Mesothelial cell of epicardium (in vitro differentiated cells): ENCODE data around the gene GLDC. TPM values are rescaled to one million over a fixed set of nuclear protein-coding genes. Genes with fewer than 3 reads are reported as not detected.

ENCODE experiments used
- DNase-seq, 2 experiments: peaks; one replicate each; pipeline ENCODE4 v3.0.0; 2021; ENCODE audit warnings: low spot score in 2 of 2; ENCODE audit not compliant: unreplicated experiment in 2 of 2
- H3K27ac Mint-ChIP-seq: 2 replicates; pipeline ENCODE4 v1.8.0; 2021; ENCODE audit warnings: mixed read lengths
- H3K27me3 Mint-ChIP-seq: 2 replicates; pipeline ENCODE4 v1.8.0; 2021; ENCODE audit warnings: low read depth, mixed read lengths
- H3K36me3 Mint-ChIP-seq: 2 replicates; pipeline ENCODE4 v1.8.0; 2021; ENCODE audit warnings: mixed read lengths
- H3K4me1 Mint-ChIP-seq: 2 replicates; pipeline ENCODE4 v1.8.0; 2021; ENCODE audit warnings: mixed read lengths
- H3K4me3 Mint-ChIP-seq: 2 replicates; pipeline ENCODE4 v1.8.0; 2021; ENCODE audit warnings: mild to moderate bottlenecking, moderate library complexity, mixed read lengths
- H3K9me3 Mint-ChIP-seq: 2 replicates; pipeline ENCODE4 v1.8.0; 2021; ENCODE audit warnings: mixed read lengths
- CTCF ChIP-seq: fragments of 200-600 bp; sonication (generic); IDR thresholded peaks from one replicate; pipeline ENCODE4 v1.5.0; 2021; ENCODE audit warnings: antibody characterized with exemption; ENCODE audit not compliant: unreplicated experiment
- total RNA-seq: library from RNA; stranded (reverse); gene quantifications from 3 replicates; pipeline ENCODE4 v1.2.1, GENCODE V29; 2021

Gene GLDC
- total RNA-seq, 1 donor from 2014 or later, result 2.0 TPM

GRCh38 chr9:6565312-6565711 is 80.2 kb downstream of the GLDC start:
- no peaks in the 10 kb centered on the region for H3K27me3 Mint-ChIP-seq
- H3K36me3 Mint-ChIP-seq, result no peaks in the 10 kb centered on the region
- H3K9me3 Mint-ChIP-seq, result no peaks in the 10 kb centered on the region
- DNase-seq, result no peak
- H3K4me1 Mint-ChIP-seq, result no peaks in the 10 kb centered on the region
- TF ChIP-seq CTCF, result no peak
- H3K27ac Mint-ChIP-seq, result no peak overlapping the region
- no peak overlapping the region for H3K4me3 Mint-ChIP-seq

GRCh38 chr9:6564868-6565267 is 80.7 kb downstream of the GLDC start:
- Mint-ChIP-seq H3K9me3 (no peaks in the 10 kb centered on the region), H3K27me3 (no peaks in the 10 kb centered on the region), H3K4me3 (no peak overlapping the region), H3K27ac (no peak overlapping the region), H3K4me1 (no peaks in the 10 kb centered on the region), H3K36me3 (no peaks in the 10 kb centered on the region)
- TF ChIP-seq CTCF, result no peak
- no peak for DNase-seq

GRCh38 chr9:6564360-6564759 is 81.2 kb downstream of the GLDC start:
- H3K9me3 Mint-ChIP-seq, result no peaks in the 10 kb centered on the region
- no peaks in the 10 kb centered on the region for H3K4me1 Mint-ChIP-seq
- DNase-seq, result no peak
- no peaks in the 10 kb centered on the region for H3K27me3 Mint-ChIP-seq
- no peak overlapping the region for H3K4me3 Mint-ChIP-seq
- H3K36me3 Mint-ChIP-seq, result no peaks in the 10 kb centered on the region
- no peak overlapping the region for H3K27ac Mint-ChIP-seq
- no peak for TF ChIP-seq CTCF

GRCh38 chr9:6562871-6563430 is 82.6 kb downstream of the GLDC start:
- no peak overlapping the region for H3K4me3 Mint-ChIP-seq
- TF ChIP-seq CTCF, result no peak
- no peaks in the 10 kb centered on the region for H3K9me3 Mint-ChIP-seq
- H3K4me1 Mint-ChIP-seq, result no peaks in the 10 kb centered on the region
- H3K27ac Mint-ChIP-seq, result no peak overlapping the region
- H3K36me3 Mint-ChIP-seq, result no peaks in the 10 kb centered on the region
- no peaks in the 10 kb centered on the region for H3K27me3 Mint-ChIP-seq
- DNase-seq, result no peak

GRCh38 chr9:6562201-6562600 is 83.3 kb downstream of the GLDC start:
- TF ChIP-seq CTCF, result no peak
- H3K27ac Mint-ChIP-seq, result no peak overlapping the region
- H3K4me3 Mint-ChIP-seq, result no peak overlapping the region
- H3K9me3 Mint-ChIP-seq, result no peaks in the 10 kb centered on the region
- no peaks in the 10 kb centered on the region for H3K36me3 Mint-ChIP-seq
- no peak for DNase-seq
- H3K4me1 Mint-ChIP-seq, result no peaks in the 10 kb centered on the region
- no peaks in the 10 kb centered on the region for H3K27me3 Mint-ChIP-seq
